WTC11 (cell line): ENCODE measurements around the gene ZNF592.

ENCODE experiments used
- ARID4B ChIP-seq: sonication (generic); formaldehyde crosslinking; IDR thresholded peaks from 2 replicates; pipeline ENCODE4 v1.8.0; 2023; ENCODE audit warnings: missing genetic modification reagents, mild to moderate bottlenecking, borderline replicate concordance
- TF ChIP-seq, protein P1 (sequence below): fragments of 200-600 bp; IDR thresholded peaks from 2 replicates; pipeline ENCODE4 v1.8.0; 2022; ENCODE audit warnings: antibody characterized with exemption

DNA sequence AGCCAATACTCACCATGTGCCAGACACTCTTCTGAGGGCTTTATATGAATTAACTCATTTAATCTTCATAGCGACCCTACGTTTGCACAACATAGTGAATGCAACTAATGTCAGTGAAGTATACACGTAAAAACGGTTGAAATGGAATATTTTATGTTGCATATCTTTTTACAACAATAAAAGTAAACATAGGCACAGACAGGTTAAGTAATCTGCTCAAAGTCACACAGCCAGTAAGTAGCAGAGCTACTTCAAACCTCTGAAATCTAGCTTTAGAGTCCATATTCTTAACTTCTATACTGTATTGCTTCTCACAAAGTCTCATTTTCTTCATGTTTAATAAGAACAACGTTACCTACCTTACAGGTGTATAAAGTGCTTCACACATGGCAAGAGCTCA, 34.0 kb upstream of the ZNF592 start:
- TF ChIP-seq, protein P1, sequence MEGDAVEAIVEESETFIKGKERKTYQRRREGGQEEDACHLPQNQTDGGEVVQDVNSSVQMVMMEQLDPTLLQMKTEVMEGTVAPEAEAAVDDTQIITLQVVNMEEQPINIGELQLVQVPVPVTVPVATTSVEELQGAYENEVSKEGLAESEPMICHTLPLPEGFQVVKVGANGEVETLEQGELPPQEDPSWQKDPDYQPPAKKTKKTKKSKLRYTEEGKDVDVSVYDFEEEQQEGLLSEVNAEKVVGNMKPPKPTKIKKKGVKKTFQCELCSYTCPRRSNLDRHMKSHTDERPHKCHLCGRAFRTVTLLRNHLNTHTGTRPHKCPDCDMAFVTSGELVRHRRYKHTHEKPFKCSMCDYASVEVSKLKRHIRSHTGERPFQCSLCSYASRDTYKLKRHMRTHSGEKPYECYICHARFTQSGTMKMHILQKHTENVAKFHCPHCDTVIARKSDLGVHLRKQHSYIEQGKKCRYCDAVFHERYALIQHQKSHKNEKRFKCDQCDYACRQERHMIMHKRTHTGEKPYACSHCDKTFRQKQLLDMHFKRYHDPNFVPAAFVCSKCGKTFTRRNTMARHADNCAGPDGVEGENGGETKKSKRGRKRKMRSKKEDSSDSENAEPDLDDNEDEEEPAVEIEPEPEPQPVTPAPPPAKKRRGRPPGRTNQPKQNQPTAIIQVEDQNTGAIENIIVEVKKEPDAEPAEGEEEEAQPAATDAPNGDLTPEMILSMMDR: no peak
- TF ChIP-seq ARID4B: no peak
